HEK293 (cell line): ENCODE data around the gene PDLIM7.

Source experiments
- CTCF ChIA-PET: fragments of 350-600 bp; formaldehyde crosslinking; extraction: SDS; loops from one replicate; lab custom pipeline; 2021; ENCODE audit warnings: antibody characterized with exemption; lab: Yijun Ruan, JAX
- POLR2A ChIA-PET: fragments of 300-600 bp; formaldehyde crosslinking; extraction: SDS; loops from one replicate; lab custom pipeline; 2020; ENCODE audit warnings: antibody characterized with exemption, inconsistent platforms; lab: Yijun Ruan, JAX
- H3K27ac ChIP-seq: fragments of 200-500 bp; sonication (Bioruptor generic); 2 replicates; pipeline ENCODE4 v1.5.1; 2014; ENCODE audit warnings: low read depth, low read length, control low read depth, inconsistent platforms; ENCODE audit errors: extremely low read depth
- H3K36me3 ChIP-seq, 2 experiments: fragments of 200-500 bp in 1 of 2; sonication (Bioruptor generic) in 1 of 2; 1 replicate in 1 of 2; 2 replicates in 1 of 2; pipeline ENCODE4 v1.5.1; 2014 to 2017; ENCODE audit warnings: inconsistent platforms in 2 of 2, low read length in 2 of 2; ENCODE audit not compliant: control insufficient read depth in 2 of 2, insufficient read depth in 1 of 2
- H3K4me1 ChIP-seq: fragments of 200-500 bp; sonication (Bioruptor generic); 2 replicates; pipeline ENCODE4 v1.5.1; 2014; ENCODE audit warnings: mild to moderate bottlenecking, low read length, inconsistent platforms; ENCODE audit not compliant: control insufficient read depth, insufficient read depth
- H3K4me3 ChIP-seq: 2 replicates; pipeline ENCODE4 v1.5.1; 2011; ENCODE audit warnings: low read depth, mild to moderate bottlenecking, control low read depth, low read length, moderate library complexity
- H3K9me3 ChIP-seq: fragments of 200-500 bp; sonication (Bioruptor generic); 2 replicates; pipeline ENCODE4 v1.5.1; 2014; ENCODE audit warnings: low read depth, low read length, inconsistent platforms; ENCODE audit not compliant: control insufficient read depth, insufficient read depth
- ATF2 ChIP-seq: fragments of 450-650 bp; formaldehyde crosslinking; IDR thresholded peaks from 2 replicates; pipeline ENCODE4 v1.5.1; 2016; ENCODE audit warnings: missing biosample characterization, missing genetic modification characterization, low read depth
- GLI4 ChIP-seq: fragments of 450-650 bp; formaldehyde crosslinking; IDR thresholded peaks from 2 replicates; pipeline ENCODE4 v1.5.1; 2016; ENCODE audit warnings: missing biosample characterization, missing genetic modification characterization
- KLF16 ChIP-seq: fragments of 450-650 bp; formaldehyde crosslinking; IDR thresholded peaks from 2 replicates; pipeline ENCODE4 v1.5.1; 2017; ENCODE audit warnings: missing biosample characterization, missing genetic modification characterization
- KLF8 ChIP-seq: fragments of 450-650 bp; formaldehyde crosslinking; IDR thresholded peaks from 2 replicates; pipeline ENCODE4 v1.5.1; 2016; ENCODE audit warnings: missing biosample characterization, missing genetic modification characterization
- OSR2 ChIP-seq: fragments of 450-650 bp; formaldehyde crosslinking; IDR thresholded peaks from 2 replicates; pipeline ENCODE4 v1.5.1; 2016; ENCODE audit warnings: missing biosample characterization, missing genetic modification characterization
- PATZ1 ChIP-seq: fragments of 450-650 bp; formaldehyde crosslinking; IDR thresholded peaks from 2 replicates; pipeline ENCODE4 v1.5.1; 2016; ENCODE audit warnings: missing biosample characterization, missing genetic modification characterization
- PRDM6 ChIP-seq: fragments of 450-650 bp; formaldehyde crosslinking; IDR thresholded peaks from 2 replicates; pipeline ENCODE4 v1.5.1; 2017; ENCODE audit warnings: missing biosample characterization, missing genetic modification characterization
- SCRT1 ChIP-seq: fragments of 450-650 bp; formaldehyde crosslinking; IDR thresholded peaks from 2 replicates; pipeline ENCODE4 v1.5.1; 2016; ENCODE audit warnings: missing biosample characterization, missing genetic modification characterization, borderline replicate concordance
- SCRT2 ChIP-seq: fragments of 450-650 bp; formaldehyde crosslinking; IDR thresholded peaks from 2 replicates; pipeline ENCODE4 v1.5.1; 2016; ENCODE audit warnings: missing biosample characterization, missing genetic modification characterization
- ZBTB17 ChIP-seq: fragments of 450-650 bp; formaldehyde crosslinking; IDR thresholded peaks from 2 replicates; pipeline ENCODE4 v1.5.1; 2016; ENCODE audit warnings: missing biosample characterization, missing genetic modification characterization
- ZBTB20 ChIP-seq: fragments of 450-650 bp; formaldehyde crosslinking; IDR thresholded peaks from 2 replicates; pipeline ENCODE4 v1.5.1; 2016; ENCODE audit warnings: missing biosample characterization, missing genetic modification characterization
- ZBTB21 ChIP-seq: fragments of 450-650 bp; formaldehyde crosslinking; IDR thresholded peaks from 2 replicates; pipeline ENCODE4 v1.5.1; 2017; ENCODE audit warnings: missing biosample characterization, missing genetic modification characterization
- ZEB2 ChIP-seq: fragments of 450-650 bp; formaldehyde crosslinking; IDR thresholded peaks from 2 replicates; pipeline ENCODE4 v1.5.1; 2016; ENCODE audit warnings: missing biosample characterization, missing genetic modification characterization
- ZIC2 ChIP-seq: fragments of 450-650 bp; formaldehyde crosslinking; IDR thresholded peaks from 2 replicates; pipeline ENCODE4 v1.5.1; 2016; ENCODE audit warnings: missing biosample characterization, missing genetic modification characterization
- ZNF175 ChIP-seq: fragments of 450-650 bp; formaldehyde crosslinking; IDR thresholded peaks from 2 replicates; pipeline ENCODE4 v1.5.1; 2016; ENCODE audit warnings: missing biosample characterization, missing genetic modification characterization
- ZNF24 ChIP-seq: fragments of 450-650 bp; formaldehyde crosslinking; IDR thresholded peaks from 2 replicates; pipeline ENCODE4 v1.5.1; 2016; ENCODE audit warnings: missing biosample characterization, missing genetic modification characterization
- ZNF26 ChIP-seq: fragments of 450-650 bp; formaldehyde crosslinking; IDR thresholded peaks from 2 replicates; pipeline ENCODE4 v1.5.1; 2016; ENCODE audit warnings: missing biosample characterization, missing genetic modification characterization
- ZNF324 ChIP-seq: fragments of 450-650 bp; formaldehyde crosslinking; IDR thresholded peaks from 2 replicates; pipeline ENCODE4 v1.5.1; 2016; ENCODE audit warnings: missing biosample characterization, missing genetic modification characterization
- ZNF366 ChIP-seq: fragments of 450-650 bp; formaldehyde crosslinking; conservative IDR thresholded peaks from 2 replicates; pipeline ENCODE4 v1.5.1; 2016; ENCODE audit warnings: missing biosample characterization, missing genetic modification characterization
- ZNF600 ChIP-seq: fragments of 450-650 bp; formaldehyde crosslinking; IDR thresholded peaks from 2 replicates; pipeline ENCODE4 v1.5.1; 2016; ENCODE audit warnings: missing biosample characterization, missing genetic modification characterization
- ZNF629 ChIP-seq: fragments of 450-650 bp; formaldehyde crosslinking; IDR thresholded peaks from 2 replicates; pipeline ENCODE4 v1.5.1; 2017; ENCODE audit warnings: missing biosample characterization, missing genetic modification characterization
- ZNF658 ChIP-seq: fragments of 450-650 bp; formaldehyde crosslinking; IDR thresholded peaks from 2 replicates; pipeline ENCODE4; 2016; ENCODE audit warnings: missing biosample characterization, missing genetic modification characterization
- ZNF660 ChIP-seq: fragments of 450-650 bp; IDR thresholded peaks from 2 replicates; pipeline ENCODE4 v1.5.1; 2018; ENCODE audit warnings: missing biosample characterization, mild to moderate bottlenecking, missing genetic modification characterization
- ZNF664 ChIP-seq: fragments of 450-650 bp; formaldehyde crosslinking; IDR thresholded peaks from 2 replicates; pipeline ENCODE4 v1.5.1; 2016; ENCODE audit warnings: missing biosample characterization, missing genetic modification characterization
- ZNF692 ChIP-seq: fragments of 450-650 bp; formaldehyde crosslinking; IDR thresholded peaks from 2 replicates; pipeline ENCODE4 v1.5.1; 2016; ENCODE audit warnings: missing biosample characterization, missing genetic modification characterization
- ZNF707 ChIP-seq: fragments of 450-650 bp; formaldehyde crosslinking; IDR thresholded peaks from 2 replicates; pipeline ENCODE4 v1.5.1; 2016; ENCODE audit warnings: missing biosample characterization, missing genetic modification characterization
- ZSCAN23 ChIP-seq: fragments of 450-650 bp; formaldehyde crosslinking; IDR thresholded peaks from 2 replicates; pipeline ENCODE4 v1.5.1; 2016; ENCODE audit warnings: missing biosample characterization, missing genetic modification characterization

PDLIM7 gene

GRCh38 chr5:177546258-177546741 lies 48.9 kb upstream of the PDLIM7 start (continued):
- TF ChIP-seq ZNF629 (tag by site-specific recombination) (peak; percentile 66), ZIC2 (no peak), ZEB2 (peak; percentile 72), ZNF24 (tag by site-specific recombination) (peak; percentile 57; the same call in 1 of the 2 replicates), ZNF660 (peak; percentile 100), OSR2 (tag by site-specific recombination) (no peak; the same call in 1 of the 2 replicates), ZNF664 (peak; percentile 57), ZBTB20 (peak; percentile 37), ZNF600 (peak; percentile 92), ZNF324 (0 out of 2 replicates have a peak, but pooled peaks have one; percentile 24), PRDM6 (tag by site-specific recombination) (no peak), KLF8 (no peak), ZNF366 (tag by site-specific recombination) (peak; percentile 45; the same call in 1 of the 2 replicates), ZNF26 (no peak), ZNF658 (tag by site-specific recombination) (no peak), ZBTB17 (tag by site-specific recombination) (0 out of 2 replicates have a peak, but pooled peaks have one; percentile 18), ZSCAN23 (tag by site-specific recombination) (no peak)

GRCh38 chr5:177545487-177546257 lies 48.3 kb upstream of the PDLIM7 start:
- ChIA-PET CTCF (interaction anchor here (0.6 to 1.4 kb wide), 8 partner anchors 8 to 530 kb away, joined by 3 to 6 read pairs (median 3); no protein-coding TSS in a partner anchor), POLR2A (interaction anchor here (0.6 to 1.1 kb wide), 2 partner anchors 21 to 450 kb away, joined by 3 read pairs; partner anchors contain the start of gene PROP1)
- Histone ChIP-seq H3K27ac (no peak overlapping the region), H3K4me3 (no peak overlapping the region), H3K36me3 (peaks cover 0 to 39% of the 10 kb centered on the region in 2 experiments; a peak in 1 of 3 replicates), H3K4me1 (peaks cover 3% of the 10 kb centered on the region; the same call in 1 of the 2 replicates), H3K9me3 (no peaks in the 10 kb centered on the region)
- TF ChIP-seq ATF2 (tag by site-specific recombination) (peak; percentile 70), ZNF24 (tag by site-specific recombination) (peak; percentile 30; the same call in 1 of the 2 replicates), ZNF707 (tag by site-specific recombination) (no peak), ZNF366 (tag by site-specific recombination) (no peak), ZNF629 (tag by site-specific recombination) (peak; percentile 61), ZNF660 (peak; percentile 38; the same call in 1 of the 2 replicates), ZNF692 (tag by site-specific recombination) (0 out of 2 replicates have a peak, but pooled peaks have one; percentile 25), PATZ1 (tag by site-specific recombination) (peak; percentile 64), ZBTB21 (tag by site-specific recombination) (peak; percentile 59; the same call in 1 of the 2 replicates), SCRT2 (tag by site-specific recombination) (peak; percentile 93), KLF16 (no peak), SCRT1 (tag by site-specific recombination) (peak; percentile 56; the same call in 1 of the 2 replicates), ZNF175 (no peak), ZEB2 (peak; percentile 79), ZNF324 (peak; percentile 64; the same call in 1 of the 2 replicates), ZNF600 (peak; percentile 73), GLI4 (tag by site-specific recombination) (no peak)
